ENCODE data around the gene LCE1A.

DNA sequence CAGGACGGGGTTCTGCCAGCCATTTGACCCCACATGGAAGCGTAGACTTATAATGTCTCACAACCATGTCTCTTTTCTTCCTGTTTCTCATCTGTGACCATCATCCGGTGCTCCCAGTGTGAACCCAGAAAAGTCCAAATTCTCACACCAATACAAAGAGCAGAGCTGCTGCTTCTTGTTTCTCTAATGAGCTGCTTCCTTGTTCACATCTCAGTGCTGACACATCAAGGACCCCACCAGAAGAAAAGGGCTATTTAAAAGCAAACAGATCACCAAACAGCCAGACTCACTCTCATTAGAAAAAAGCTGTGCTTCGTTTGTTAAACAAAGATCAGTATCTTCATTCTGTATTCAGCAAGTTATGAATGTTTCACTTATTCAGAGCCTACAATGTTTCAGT lies 31.6 kb upstream of the LCE1A start:
- TF ChIP-seq EZH2phosphoT487 (IDR thresholded peaks at IDR 0.05; ENCODE audit: borderline replicate concordance, low read length), result no peak
- TF ChIP-seq, protein P1, sequence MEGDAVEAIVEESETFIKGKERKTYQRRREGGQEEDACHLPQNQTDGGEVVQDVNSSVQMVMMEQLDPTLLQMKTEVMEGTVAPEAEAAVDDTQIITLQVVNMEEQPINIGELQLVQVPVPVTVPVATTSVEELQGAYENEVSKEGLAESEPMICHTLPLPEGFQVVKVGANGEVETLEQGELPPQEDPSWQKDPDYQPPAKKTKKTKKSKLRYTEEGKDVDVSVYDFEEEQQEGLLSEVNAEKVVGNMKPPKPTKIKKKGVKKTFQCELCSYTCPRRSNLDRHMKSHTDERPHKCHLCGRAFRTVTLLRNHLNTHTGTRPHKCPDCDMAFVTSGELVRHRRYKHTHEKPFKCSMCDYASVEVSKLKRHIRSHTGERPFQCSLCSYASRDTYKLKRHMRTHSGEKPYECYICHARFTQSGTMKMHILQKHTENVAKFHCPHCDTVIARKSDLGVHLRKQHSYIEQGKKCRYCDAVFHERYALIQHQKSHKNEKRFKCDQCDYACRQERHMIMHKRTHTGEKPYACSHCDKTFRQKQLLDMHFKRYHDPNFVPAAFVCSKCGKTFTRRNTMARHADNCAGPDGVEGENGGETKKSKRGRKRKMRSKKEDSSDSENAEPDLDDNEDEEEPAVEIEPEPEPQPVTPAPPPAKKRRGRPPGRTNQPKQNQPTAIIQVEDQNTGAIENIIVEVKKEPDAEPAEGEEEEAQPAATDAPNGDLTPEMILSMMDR (IDR thresholded peaks at IDR 0.05; ENCODE audit: low read depth, low read length, poor library complexity, severe bottlenecking), result no peak
